ENCODE data around the gene NOP53. TPM values are rescaled to one million over a fixed set of nuclear protein-coding genes. Genes with fewer than 3 reads are reported as not detected.
A peak's percentile ranks its signal among the peaks of the same experiment; 100 is the strongest.

NOP53 gene
- total and polyA plus RNA-seq, 2 of the 4 experiments (the other 2 are of a cell fraction): 59.5 to 83.2 TPM

DNA sequence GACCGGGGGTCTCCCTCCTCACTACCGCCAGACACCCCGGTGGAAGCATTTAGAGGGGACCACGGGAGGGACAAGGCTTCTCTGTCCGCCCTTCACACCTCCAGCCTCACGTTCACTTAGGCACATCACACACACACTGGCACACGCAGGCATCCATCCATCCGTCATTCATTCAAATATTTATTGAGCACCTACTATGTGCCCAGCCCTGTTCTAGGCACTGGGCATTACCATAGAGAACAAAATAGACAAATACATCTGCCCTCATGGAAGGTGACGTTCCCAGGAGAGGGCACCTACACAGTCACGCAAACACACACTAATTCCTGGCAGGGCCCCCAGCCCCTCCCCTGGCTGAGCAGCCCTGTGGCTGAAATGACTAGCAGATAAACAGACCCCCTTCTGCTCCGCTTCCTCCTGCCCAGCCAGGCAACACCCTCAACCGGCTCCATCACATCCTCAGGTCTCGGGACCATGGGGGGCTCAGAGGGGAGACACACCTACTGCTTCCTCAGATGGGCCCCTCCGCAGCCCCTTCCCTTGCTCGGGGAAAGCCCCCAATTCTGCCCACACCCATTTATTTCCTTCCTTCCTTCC lies 3.7 kb upstream of the NOP53 start:
- peak overlapping the region; percentile 14 for H2BK5ac ChIP-seq (ENCODE audit: low read depth, low read length, poor library complexity, severe bottlenecking)
- DNase-seq (no peak), ATAC-seq (ENCODE audit: low read depth) (no peak)
- H4K5ac ChIP-seq (ENCODE audit: low read depth, low read length): no peak overlapping the region
- no peak overlapping the region for H2AFZ ChIP-seq (replicated peaks; ENCODE audit: low read length, poor library complexity)
- H4K8ac ChIP-seq (ENCODE audit: low read depth in 2 of 2, low read length in 2 of 2): 0 out of 4 replicates have a peak overlapping the region, but pooled peaks of 1 of the 2 experiments have one; percentile 19
- no peak overlapping the region for H3K4me2 ChIP-seq (ENCODE audit: low read depth, low read length)
- H2BK120ac ChIP-seq (ENCODE audit: low read depth, low read length): peak overlapping the region; percentile 12; the same call in 1 of the 2 replicates
- peaks cover 13% of the 10 kb centered on the region for H3K4me1 ChIP-seq (ENCODE audit: control insufficient read depth, insufficient read depth, low read length)
- peaks cover 14% of the 10 kb centered on the region for H4K20me1 ChIP-seq (ENCODE audit: insufficient read depth, low read length)
- no peak for TF ChIP-seq BHLHE40 (IDR thresholded peaks at IDR 0.05; ENCODE audit: low read depth, low read length)
- TF ChIP-seq, protein P1, sequence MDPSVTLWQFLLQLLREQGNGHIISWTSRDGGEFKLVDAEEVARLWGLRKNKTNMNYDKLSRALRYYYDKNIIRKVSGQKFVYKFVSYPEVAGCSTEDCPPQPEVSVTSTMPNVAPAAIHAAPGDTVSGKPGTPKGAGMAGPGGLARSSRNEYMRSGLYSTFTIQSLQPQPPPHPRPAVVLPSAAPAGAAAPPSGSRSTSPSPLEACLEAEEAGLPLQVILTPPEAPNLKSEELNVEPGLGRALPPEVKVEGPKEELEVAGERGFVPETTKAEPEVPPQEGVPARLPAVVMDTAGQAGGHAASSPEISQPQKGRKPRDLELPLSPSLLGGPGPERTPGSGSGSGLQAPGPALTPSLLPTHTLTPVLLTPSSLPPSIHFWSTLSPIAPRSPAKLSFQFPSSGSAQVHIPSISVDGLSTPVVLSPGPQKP (IDR thresholded peaks at IDR 0.05; ENCODE audit: borderline replicate concordance, low read depth, low read length): no peak
- no peak for TF ChIP-seq RAD21 (IDR thresholded peaks at IDR 0.05; ENCODE audit: low read length)
- no peak for TF ChIP-seq POLR2A (IDR thresholded peaks at IDR 0.05; ENCODE audit: low read depth, low read length)
- no peak overlapping the region; the same call in 1 of the 2 replicates for H4K91ac ChIP-seq (ENCODE audit: insufficient read depth, low read depth, low read length)
- 91% methylated on average over 9 of the region's 15 CpGs; no CpG with 5 or more reads in 1 of the 2 experiments for WGBS, 2 experiments (ENCODE audit: extremely low coverage in 2 of 2, insufficient read length in 1 of 2)
- H3K14ac ChIP-seq (replicated peaks; ENCODE audit: low read depth, low read length): no peak overlapping the region
- H2BK20ac ChIP-seq (ENCODE audit: low read depth, low read length): no peak overlapping the region
- H3K79me1 ChIP-seq (ENCODE audit: low read depth in 1 of 2, low read length in 2 of 2): peaks cover 15 to 64% of the 10 kb centered on the region in 2 experiments
- H3K27me3 ChIP-seq (ENCODE audit: control insufficient read depth, insufficient read depth, low read length): no peaks in the 10 kb centered on the region
- no peak overlapping the region for H3K56ac ChIP-seq (ENCODE audit: extremely low read depth, insufficient read depth, low read length)
- POLR2A ChIA-PET (ENCODE audit: unreplicated experiment): no interaction called here
- peak overlapping the region; percentile 65 for H2AK9ac ChIP-seq (replicated peaks; ENCODE audit: low read depth, low read length, poor library complexity)
- 0 out of 2 replicates have a peak, but pooled peaks cover 4% of the 10 kb centered on the region for H3K9me1 ChIP-seq (ENCODE audit: insufficient read depth, low read length)
- peak overlapping the region; percentile 19; the same call in 1 of the 2 replicates for H3K4ac ChIP-seq (ENCODE audit: low read depth, low read length)
- no peak overlapping the region for H3K18ac ChIP-seq (ENCODE audit: low read depth, low read length)
- no TSS peak for BruUV-seq (replicated peaks)
- CTCF ChIA-PET: no interaction called here
- H2AK5ac ChIP-seq (ENCODE audit: low read depth, low read length): peak overlapping the region; percentile 17
- no peak overlapping the region for H3K23ac ChIP-seq (ENCODE audit: low read depth, low read length)
- in situ Hi-C loops (cut with MboI; ENCODE audit: low sequenced_read_pairs): no loop called here
- peaks cover 2% of the 10 kb centered on the region; the same call in 1 of the 2 replicates for H3K9me3 ChIP-seq (ENCODE audit: control insufficient read depth, insufficient read depth, low read length)
- no peak overlapping the region for H3K4me3 ChIP-seq (ENCODE audit: insufficient read depth, low read depth, low read length)
- peak overlapping the region; percentile 62; the same call in 1 of the 3 replicates for H2BK15ac ChIP-seq (ENCODE audit: low read depth, low read length)
- H3K27ac ChIP-seq (ENCODE audit: insufficient read depth, low read length): peak overlapping the region; percentile 44
- H3K9ac ChIP-seq (ENCODE audit: low read depth, low read length): no peak overlapping the region
- dilution Hi-C loops (cut with HindIII; ENCODE audit: low sequenced_read_pairs, unreplicated experiment): no loop called here
- H3K36me3 ChIP-seq (ENCODE audit: control insufficient read depth, insufficient read depth, low read length): peaks cover 48% of the 10 kb centered on the region
- intact Hi-C loops (cut with micrococcal nuclease): no loop called here

Data from IMR-90 (cell line).